ENCODE measurements around the gene ANAPC1. TPM values are rescaled to one million over a fixed set of nuclear protein-coding genes. Genes with fewer than 3 reads are reported as not detected.
"Not testable (repeated sequence)": the region's sequence is repeated elsewhere in the genome, so short reads cannot be mapped to it uniquely, and the experiment has no call there.

ANAPC1 gene
- total RNA-seq, 4 donors from 2014 or later: 37.3 to 67.3 (median 51.4) TPM

GRCh38 chr2:111850646-111851045, 33.3 kb downstream of the ANAPC1 start:
- H3K27ac ChIP-seq; H3K9me3 ChIP-seq; H3K4me3 ChIP-seq; H3K27me3 ChIP-seq; intact Hi-C loops (cut with DNase I; ENCODE audit: low total_unique reads); H3K4me1 ChIP-seq; H3K36me3 ChIP-seq; in situ Hi-C loops (cut with MboI; ENCODE audit: low pct_ligation_motif_present in 1 of 4, low pct_unique_long_range_greater_than_20kb in 1 of 4, low sequenced_read_pairs in 3 of 4): not testable (repeated sequence)
- TF ChIP-seq CTCF (IDR thresholded peaks at IDR 0.05): peak in 4 of 5 experiments; percentile 21 to 47 (median 40)
- peak; percentile 12 for DNase-seq
- 19% methylated on average over 4 of the region's 4 CpGs; no CpG with 5 or more reads in 1 of the 2 donors for WGBS, 2 donors (ENCODE audit: low coverage in 1 of 2)

- in situ Hi-C loops (cut with MboI; ENCODE audit: low pct_ligation_motif_present in 1 of 4, low pct_unique_long_range_greater_than_20kb in 1 of 4, low sequenced_read_pairs in 3 of 4): not testable (repeated sequence)
Measured at GRCh38 chr2:111839625-111840282, 44.2 kb downstream of the ANAPC1 start.

GRCh38 chr2:111838992-111839391, 45.0 kb downstream of the ANAPC1 start:
- DNase-seq; H3K27ac ChIP-seq; H3K9me3 ChIP-seq; in situ Hi-C loops (cut with MboI; ENCODE audit: low pct_ligation_motif_present in 1 of 4, low pct_unique_long_range_greater_than_20kb in 1 of 4, low sequenced_read_pairs in 3 of 4); intact Hi-C loops (cut with DNase I; ENCODE audit: low total_unique reads); H3K36me3 ChIP-seq; H3K4me3 ChIP-seq; H3K4me1 ChIP-seq; H3K27me3 ChIP-seq: not testable (repeated sequence)
- WGBS, 2 donors (ENCODE audit: low coverage in 1 of 2): 57 to 58% methylated on average over 1 of the region's 1 CpG

More at GRCh38 chr2:111839625-111840282, 44.2 kb downstream of the ANAPC1 start:
- H3K36me3 ChIP-seq; H3K9me3 ChIP-seq; H3K4me1 ChIP-seq; H3K27me3 ChIP-seq; H3K27ac ChIP-seq; intact Hi-C loops (cut with DNase I; ENCODE audit: low total_unique reads); H3K4me3 ChIP-seq; DNase-seq: not testable (repeated sequence)
- WGBS, 2 donors (ENCODE audit: low coverage in 1 of 2): 55 to 100% methylated on average over 1 to 2 of the region's 3 CpGs

GRCh38 chr2:111834221-111834620, 49.8 kb downstream of the ANAPC1 start:
- H3K9me3 ChIP-seq; H3K27ac ChIP-seq; in situ Hi-C loops (cut with MboI; ENCODE audit: low pct_ligation_motif_present in 1 of 4, low pct_unique_long_range_greater_than_20kb in 1 of 4, low sequenced_read_pairs in 3 of 4); H3K36me3 ChIP-seq; H3K4me1 ChIP-seq; DNase-seq; H3K27me3 ChIP-seq; H3K4me3 ChIP-seq; intact Hi-C loops (cut with DNase I; ENCODE audit: low total_unique reads): not testable (repeated sequence)
- 89% methylated on average over 2 of the region's 3 CpGs; no CpG with 5 or more reads in 1 of the 2 donors for WGBS, 2 donors (ENCODE audit: low coverage in 1 of 2)

- WGBS, 2 donors (ENCODE audit: low coverage in 1 of 2): 62% methylated on average over 1 of the region's 1 CpG; no CpG with 5 or more reads in 1 of the 2 donors
- DNase-seq; H3K4me3 ChIP-seq; in situ Hi-C loops (cut with MboI; ENCODE audit: low pct_ligation_motif_present in 1 of 4, low pct_unique_long_range_greater_than_20kb in 1 of 4, low sequenced_read_pairs in 3 of 4); H3K9me3 ChIP-seq; H3K27me3 ChIP-seq; intact Hi-C loops (cut with DNase I; ENCODE audit: low total_unique reads); H3K4me1 ChIP-seq; H3K27ac ChIP-seq: not testable (repeated sequence)
- H3K36me3 ChIP-seq: peaks cover 0 to 11% (median 5%) of the 10 kb centered on the region in 4 donors
Measured at GRCh38 chr2:111830479-111830878, 53.5 kb downstream of the ANAPC1 start.

- intact Hi-C loops (cut with DNase I; ENCODE audit: low total_unique reads): not testable (repeated sequence)
- WGBS, 2 donors (ENCODE audit: low coverage in 1 of 2): 73 to 90% methylated on average over 3 to 4 of the region's 4 CpGs
Measured at GRCh38 chr2:111828217-111828766, 55.7 kb downstream of the ANAPC1 start.

More at GRCh38 chr2:111828217-111828766, 55.7 kb downstream of the ANAPC1 start:
- H3K27me3 ChIP-seq; in situ Hi-C loops (cut with MboI; ENCODE audit: low pct_ligation_motif_present in 1 of 4, low pct_unique_long_range_greater_than_20kb in 1 of 4, low sequenced_read_pairs in 3 of 4); H3K27ac ChIP-seq; DNase-seq; H3K9me3 ChIP-seq; H3K4me3 ChIP-seq; H3K4me1 ChIP-seq: not testable (repeated sequence)
- peaks cover 0 to 14% (median 5%) of the 10 kb centered on the region in 4 donors for H3K36me3 ChIP-seq
